Keratinocyte (primary cell): Measurements from ENCODE around the gene CREB5. TPM values are rescaled to one million over a fixed set of nuclear protein-coding genes. Genes with fewer than 3 reads are reported as not detected.

Experiments
- DNase-seq: peaks from one replicate; pipeline ENCODE4 v3.0.0-alpha.2; 2011; ENCODE audit warnings: low read depth, missing footprints, low spot score
- FAIRE-seq: peaks from 2 replicates; lab custom pipeline; 2011; peaks lifted over from hg19 to GRCh38; lab: Jason Lieb, UNC
- H2AFZ ChIP-seq: 2 replicates; pipeline ENCODE4 v1.6.0; 2012; ENCODE audit warnings: low read length, control low read depth, inconsistent platforms; ENCODE audit not compliant: control insufficient read depth
- H3K27ac ChIP-seq: 2 replicates; pipeline ENCODE4 v1.5.1; 2011; ENCODE audit warnings: low read length; ENCODE audit not compliant: control insufficient read depth, insufficient read depth
- H3K27me3 ChIP-seq: 3 replicates; pipeline ENCODE4 v1.6.0; 2011; ENCODE audit warnings: low read length; ENCODE audit not compliant: control insufficient read depth, insufficient read depth; ENCODE audit errors: extremely low read depth
- H3K36me3 ChIP-seq, 2 experiments: 2 replicates in 1 of 2; 3 replicates in 1 of 2; pipeline ENCODE4 v1.5.1; 2011; ENCODE audit warnings: low read length in 2 of 2, mild to moderate bottlenecking in 1 of 2; ENCODE audit not compliant: control insufficient read depth in 2 of 2, insufficient read depth in 2 of 2; ENCODE audit errors: extremely low read depth in 1 of 2
- H3K4me1 ChIP-seq: 3 replicates; pipeline ENCODE4 v1.5.1; 2011; ENCODE audit warnings: low read length; ENCODE audit not compliant: control insufficient read depth, insufficient read depth; ENCODE audit errors: extremely low read depth
- H3K4me2 ChIP-seq: 3 replicates; pipeline ENCODE4 v1.6.0; 2011; ENCODE audit warnings: low read depth, low read length; ENCODE audit not compliant: control insufficient read depth, insufficient read depth; ENCODE audit errors: extremely low read depth
- H3K4me3 ChIP-seq, 3 experiments: fragments of 200-600 bp in 1 of 3; sonication (generic) in 1 of 3; 2 replicates in 2 of 3; 3 replicates in 1 of 3; pipeline ENCODE4 v1.5.1; 2011 to 2016; ENCODE audit warnings: low read length in 3 of 3, mild to moderate bottlenecking in 3 of 3, control low read depth in 2 of 3, inconsistent platforms in 1 of 3, low read depth in 1 of 3, mixed read lengths in 1 of 3, mixed run types in 1 of 3, moderate library complexity in 1 of 3; ENCODE audit not compliant: control insufficient read depth in 2 of 3, insufficient read depth in 2 of 3; ENCODE audit errors: extremely low read depth in 1 of 3
- H3K79me2 ChIP-seq: 2 replicates; pipeline ENCODE4 v1.6.0; 2012; ENCODE audit warnings: low read length; ENCODE audit not compliant: control insufficient read depth, insufficient read depth
- H3K9ac ChIP-seq: 3 replicates; pipeline ENCODE4 v1.6.0; 2011; ENCODE audit warnings: low read length; ENCODE audit not compliant: control insufficient read depth, insufficient read depth; ENCODE audit errors: extremely low read depth
- H3K9me1 ChIP-seq: 3 replicates; pipeline ENCODE4 v1.6.0; 2011; ENCODE audit warnings: low read length; ENCODE audit not compliant: control insufficient read depth, insufficient read depth; ENCODE audit errors: extremely low read depth
- H3K9me3 ChIP-seq: 2 replicates; pipeline ENCODE4 v1.5.1; 2012; ENCODE audit warnings: low read depth, low read length; ENCODE audit not compliant: control insufficient read depth
- H4K20me1 ChIP-seq: 3 replicates; pipeline ENCODE4 v1.6.0; 2011; ENCODE audit warnings: low read length; ENCODE audit not compliant: control insufficient read depth, insufficient read depth; ENCODE audit errors: extremely low read depth
- CTCF ChIP-seq, 3 experiments: IDR thresholded peaks in 1 of 3; conservative IDR thresholded peaks in 1 of 3; optimal IDR thresholded peaks in 1 of 3; 2 replicates in 2 of 3; 3 replicates in 1 of 3; pipeline versions ENCODE3 to v1.5.1; 2011; ENCODE audit warnings: low read length in 3 of 3, mild to moderate bottlenecking in 3 of 3, moderate library complexity in 2 of 3, control low read depth in 1 of 3, inconsistent platforms in 1 of 3; ENCODE audit not compliant: insufficient read depth in 2 of 3; ENCODE audit errors: extremely low read depth in 1 of 3
- EZH2 ChIP-seq: IDR thresholded peaks from one replicate; pipeline ENCODE4 v1.6.1; 2012; ENCODE audit warnings: inconsistent platforms, mild to moderate bottlenecking, low read length, moderate library complexity
- dilution Hi-C: fragments of 300-500 bp; cut with MboI; formaldehyde crosslinking; loops from one replicate; pipeline ENCODE4 v1.7.0; 2020; ENCODE audit warnings: low sequenced_read_pairs; ENCODE audit not compliant: extremely low pct_ligation_motif_present
- polyA plus RNA-seq, 5 experiments: library from polyadenylated mRNA; depleted of rRNA in 3 of 5; stranded (reverse) in 3 of 5; stranded (forward) in 1 of 5; unstranded in 1 of 5; fragments of >200 nt; gene quantifications; 1 replicate in 1 of 5; 2 replicates in 3 of 5; 3 replicates in 1 of 5; pipeline versions ENCODE4 v1.2.1 to v1.2.3, GENCODE V29; 2011 to 2012; ENCODE audit warnings: missing spikeins in 2 of 5, low read depth in 1 of 5, low replicate concordance in 1 of 5

CREB5 gene
- polyA plus RNA-seq, 1 donor (not counting 4 experiments of a cell fraction or from before 2014, with no cell fraction given), result 7.9 TPM

- peaks cover 2% of the 10 kb centered on the region for H3K9me1 ChIP-seq
- DNase-seq (no peak), FAIRE-seq (no peak)
- TF ChIP-seq EZH2, result no peak
- no peak overlapping the region for H3K27ac ChIP-seq
- H3K9me3 ChIP-seq, result no peaks in the 10 kb centered on the region
- no peak overlapping the region for H2AFZ ChIP-seq
- H3K79me2 ChIP-seq, result no peaks in the 10 kb centered on the region
- no peak overlapping the region for H3K4me3 ChIP-seq
- H3K9ac ChIP-seq, result no peak overlapping the region
- no peaks in the 10 kb centered on the region for H4K20me1 ChIP-seq
- H3K27me3 ChIP-seq, result no peaks in the 10 kb centered on the region
- dilution Hi-C loops, result no loop called here
- no peak overlapping the region for H3K4me2 ChIP-seq
- no peaks in the 10 kb centered on the region for H3K4me1 ChIP-seq
- H3K36me3 ChIP-seq, result no peaks in the 10 kb centered on the region
Measured at GRCh38 chr7:28732071-28732869, 320.0 kb downstream of the CREB5 start.

GRCh38 chr7:28733035-28733434, 320.7 kb downstream of the CREB5 start:
- Histone ChIP-seq H3K4me3 (no peak overlapping the region), H3K27me3 (no peaks in the 10 kb centered on the region), H3K27ac (no peak overlapping the region), H3K9ac (no peak overlapping the region), H3K9me1 (peaks cover 2% of the 10 kb centered on the region), H3K9me3 (no peaks in the 10 kb centered on the region), H3K4me2 (no peak overlapping the region), H3K79me2 (no peaks in the 10 kb centered on the region), H2AFZ (no peak overlapping the region), H3K36me3 (no peaks in the 10 kb centered on the region), H4K20me1 (no peaks in the 10 kb centered on the region), H3K4me1 (peaks cover under 1% of the 10 kb centered on the region)
- TF ChIP-seq EZH2, result no peak
- TF ChIP-seq CTCF (optimal IDR thresholded peaks at IDR 0.05 in 1 of 3, IDR thresholded peaks at IDR 0.05 in 1 of 3, conservative IDR thresholded peaks at IDR 0.05 in 1 of 3; ENCODE audit: extremely low read depth in 1 of 3, insufficient read depth in 2 of 3, low read length in 3 of 3), result no peak
- DNase-seq (no peak), FAIRE-seq (no peak)
- dilution Hi-C loops, result no loop called here
